OCI-M2 (cell line): ENCODE results near the gene CCSER2.

ENCODE experiments used
- DNase-seq: peaks from one replicate; lab custom pipeline; 2025; ENCODE audit not compliant: unreplicated experiment; lab: John Stamatoyannopoulos, UW

CCSER2 gene

DNA sequence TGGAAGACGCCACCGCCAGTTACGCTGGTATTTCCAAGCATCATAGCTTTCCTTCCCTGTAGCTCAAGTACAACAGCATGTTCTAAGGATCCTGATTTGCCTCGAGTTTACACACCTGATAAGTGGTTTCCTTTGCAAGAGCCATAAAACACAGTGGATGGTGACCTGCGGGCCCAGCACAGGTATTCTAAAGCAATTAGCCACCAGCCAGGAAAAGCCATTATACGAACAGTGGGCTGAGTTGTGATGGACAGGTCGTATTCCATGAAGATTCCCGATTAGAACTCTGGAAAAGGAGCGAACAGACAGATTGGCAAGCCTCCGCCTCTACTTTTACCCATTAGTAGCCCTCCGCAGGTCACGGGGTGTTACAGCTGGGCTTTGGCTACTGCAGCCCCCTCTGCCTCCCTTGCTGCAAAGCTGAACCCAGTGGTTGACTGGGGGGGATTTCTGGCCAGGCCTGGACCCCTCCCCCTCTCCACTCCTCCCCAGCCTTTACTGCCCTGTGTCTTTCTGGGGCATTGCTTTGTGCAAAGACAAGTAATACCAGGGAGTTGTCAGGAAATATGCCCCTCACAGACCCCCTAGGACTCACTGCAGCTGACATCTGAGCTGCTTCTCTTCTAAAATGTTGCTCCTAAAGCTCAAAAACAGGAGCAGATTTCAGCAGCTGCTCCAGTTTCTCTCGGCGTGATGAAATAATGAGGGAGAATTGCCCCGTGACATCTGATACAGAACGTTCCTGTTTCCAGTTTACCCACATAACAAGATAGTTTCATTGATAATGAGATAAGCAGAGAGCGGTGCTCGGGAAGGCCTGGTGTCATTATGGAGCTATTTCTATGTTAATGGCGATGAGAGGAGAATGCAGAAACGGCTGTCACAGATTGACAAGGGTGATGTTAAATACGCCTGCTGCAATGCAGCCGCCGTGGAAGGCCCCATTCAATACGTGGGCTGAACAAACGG is 214.4 kb downstream of the CCSER2 start:
- DNase-seq = no peak

DNA sequence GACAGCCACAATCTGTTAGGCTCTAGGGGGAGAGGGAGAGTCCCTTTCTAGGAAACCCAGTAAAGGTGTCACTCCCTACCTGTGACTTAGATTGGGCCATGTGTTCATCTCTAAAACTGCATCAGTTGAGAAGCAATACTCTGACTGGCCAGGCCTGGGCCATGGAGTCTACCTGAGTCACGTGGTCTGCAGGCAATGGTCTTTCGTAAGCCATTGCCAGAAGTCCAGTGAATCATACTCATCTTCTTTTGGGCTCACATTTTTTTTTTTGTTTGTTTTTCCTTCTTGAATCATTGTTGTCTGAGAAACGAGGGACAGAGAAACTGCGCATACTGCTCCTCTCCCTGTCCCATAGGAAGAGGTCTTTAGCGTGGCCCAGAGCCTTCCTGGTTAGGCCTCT is 215.6 kb downstream of the CCSER2 start:
- no peak for DNase-seq

DNA sequence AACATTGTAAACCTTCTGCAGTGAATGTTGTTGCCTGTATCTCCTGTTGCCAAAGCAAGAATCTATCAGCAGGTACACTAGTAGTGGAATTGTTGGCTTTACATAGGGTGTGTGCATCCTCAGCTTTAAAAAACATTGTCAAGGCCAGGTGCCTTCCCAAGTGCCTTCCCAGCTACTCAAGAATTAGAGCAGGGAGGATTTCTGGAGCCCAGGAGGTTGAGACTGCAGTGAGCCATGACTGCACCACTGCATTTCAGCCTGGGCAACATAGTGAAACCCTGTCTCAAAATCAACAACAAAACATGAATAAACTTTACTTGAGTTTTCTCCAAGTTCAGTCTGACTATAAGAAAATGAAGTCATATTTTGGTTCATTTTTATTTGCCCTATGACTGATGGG is 217.3 kb downstream of the CCSER2 start:
- no peak for DNase-seq

DNA sequence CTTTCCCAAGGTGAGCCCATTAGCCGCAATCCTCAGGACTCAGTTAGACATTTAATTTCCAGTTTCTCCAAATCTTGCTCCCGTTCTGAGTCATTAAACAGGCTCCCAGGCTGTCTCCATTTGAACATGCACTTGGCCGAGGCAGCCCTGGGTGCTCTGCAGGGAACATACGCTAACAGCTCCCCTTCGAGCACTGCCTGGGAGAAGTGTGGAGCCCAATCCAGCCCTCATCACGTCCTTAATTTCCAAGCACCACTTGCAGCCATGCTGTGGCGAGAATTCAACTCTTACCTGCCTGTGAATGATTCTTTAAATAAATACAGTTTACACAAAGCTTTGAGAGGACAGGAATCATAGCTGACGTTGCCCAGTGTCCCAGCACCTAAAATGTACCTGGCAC is 218.2 kb downstream of the CCSER2 start:
- no peak for DNase-seq

DNA sequence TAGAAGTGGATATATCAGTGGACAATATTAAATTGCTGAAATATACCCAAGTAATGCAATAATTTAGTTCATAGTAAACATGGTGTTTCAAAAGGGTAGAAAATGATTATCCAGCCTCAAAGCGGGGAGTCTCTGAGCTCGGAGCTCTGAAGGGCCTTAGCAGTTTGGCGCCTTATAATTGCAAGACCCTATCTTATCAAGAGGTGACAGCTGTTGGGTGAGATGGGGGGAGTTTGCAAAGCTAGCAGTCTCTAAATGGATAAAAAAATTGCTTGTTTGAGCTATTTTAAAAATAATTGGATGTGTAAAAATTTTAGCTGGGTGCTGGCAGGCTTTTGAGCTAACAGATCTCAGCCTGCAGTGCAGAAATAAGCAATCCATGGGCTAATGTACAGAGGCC is 219.2 kb downstream of the CCSER2 start:
- DNase-seq = no peak

DNA sequence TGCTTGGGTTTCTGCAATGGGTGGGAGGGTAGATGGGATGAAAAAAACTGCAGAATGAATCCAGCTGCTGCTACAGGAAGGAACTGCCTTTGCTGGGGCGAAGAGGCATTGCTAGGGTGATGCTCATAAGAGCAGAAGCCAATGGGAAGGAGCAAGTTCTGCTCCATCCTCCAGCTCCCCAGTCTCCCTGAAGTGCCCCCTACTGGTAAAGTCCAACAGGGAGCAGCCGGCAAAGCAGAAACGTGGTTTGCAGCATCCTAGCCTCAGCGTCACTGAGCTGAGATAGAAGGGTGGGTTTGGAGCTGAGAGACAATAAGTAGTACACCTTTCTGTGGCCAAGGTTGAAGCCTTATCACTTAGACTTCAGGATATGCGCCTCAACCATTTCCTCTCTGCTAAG is 220.5 kb downstream of the CCSER2 start:
- DNase-seq = no peak

DNA sequence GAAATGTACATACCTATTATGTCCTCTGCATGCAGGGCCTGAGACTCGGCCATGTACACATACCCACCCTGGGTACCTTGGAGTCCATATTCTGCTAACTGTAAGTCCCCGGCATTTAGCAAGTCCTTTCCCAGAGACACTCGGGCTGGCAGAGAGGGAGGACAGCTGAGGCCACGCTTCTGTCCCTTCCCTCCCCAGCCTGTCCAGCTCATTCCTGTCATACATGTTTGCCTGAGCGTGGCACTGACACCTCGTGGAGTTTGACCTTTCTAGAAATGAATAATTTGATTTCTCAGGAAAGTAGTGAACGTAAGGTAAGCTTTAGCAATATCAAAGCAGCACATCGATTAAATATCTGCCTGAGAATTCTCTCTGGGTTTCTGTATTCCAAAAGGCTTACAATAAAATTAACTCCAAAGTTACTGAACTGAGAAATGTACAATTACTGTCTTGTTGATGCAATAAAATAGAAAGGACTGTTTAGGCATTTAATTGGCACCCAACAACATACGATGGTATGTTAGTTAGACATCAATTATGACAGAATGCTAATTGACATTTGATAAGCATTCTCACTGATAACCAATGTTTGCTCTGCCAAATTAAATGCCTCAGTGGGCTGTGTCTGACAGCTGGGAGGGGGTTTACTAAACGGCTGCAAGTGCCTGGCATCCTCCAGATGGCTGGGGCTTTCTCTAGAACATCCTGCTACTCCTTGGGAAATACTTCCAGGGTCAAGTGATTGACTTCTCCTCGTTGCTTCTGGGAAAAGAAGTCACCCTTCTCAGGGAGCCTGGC is 221.2 kb downstream of the CCSER2 start:
- no peak for DNase-seq

DNA sequence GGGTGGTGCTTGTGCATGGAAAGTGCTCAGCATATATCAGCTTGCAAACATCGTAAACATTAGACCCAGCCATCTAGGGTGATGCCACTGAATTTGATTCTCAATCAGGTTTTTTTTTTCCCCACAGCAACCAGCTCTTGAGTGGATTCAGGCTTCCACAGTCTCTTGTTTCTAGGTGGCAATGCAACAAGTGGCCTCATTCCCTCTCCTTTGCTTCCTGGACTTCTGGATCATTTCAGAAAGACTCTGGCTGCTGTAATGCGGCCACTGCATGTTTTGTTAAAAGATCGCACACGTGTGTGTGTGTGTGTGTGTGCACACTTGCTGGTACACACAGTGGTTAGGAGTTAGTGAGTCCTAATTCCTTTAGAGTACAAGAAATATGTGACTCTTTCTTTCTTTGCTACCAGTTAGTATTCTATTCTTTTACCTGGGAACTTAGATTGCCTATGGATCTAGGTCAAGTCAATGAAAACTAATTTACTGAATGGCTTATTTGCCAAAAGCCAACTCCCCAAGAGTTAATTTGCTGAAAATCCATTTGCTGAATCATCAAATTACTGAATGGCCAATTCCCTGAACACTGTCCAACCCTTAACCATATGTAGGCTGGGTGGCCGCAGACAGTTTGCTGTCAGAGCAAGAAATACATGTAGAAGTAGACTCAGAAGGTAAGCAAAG is 222.5 kb downstream of the CCSER2 start:
- DNase-seq = no peak

DNA sequence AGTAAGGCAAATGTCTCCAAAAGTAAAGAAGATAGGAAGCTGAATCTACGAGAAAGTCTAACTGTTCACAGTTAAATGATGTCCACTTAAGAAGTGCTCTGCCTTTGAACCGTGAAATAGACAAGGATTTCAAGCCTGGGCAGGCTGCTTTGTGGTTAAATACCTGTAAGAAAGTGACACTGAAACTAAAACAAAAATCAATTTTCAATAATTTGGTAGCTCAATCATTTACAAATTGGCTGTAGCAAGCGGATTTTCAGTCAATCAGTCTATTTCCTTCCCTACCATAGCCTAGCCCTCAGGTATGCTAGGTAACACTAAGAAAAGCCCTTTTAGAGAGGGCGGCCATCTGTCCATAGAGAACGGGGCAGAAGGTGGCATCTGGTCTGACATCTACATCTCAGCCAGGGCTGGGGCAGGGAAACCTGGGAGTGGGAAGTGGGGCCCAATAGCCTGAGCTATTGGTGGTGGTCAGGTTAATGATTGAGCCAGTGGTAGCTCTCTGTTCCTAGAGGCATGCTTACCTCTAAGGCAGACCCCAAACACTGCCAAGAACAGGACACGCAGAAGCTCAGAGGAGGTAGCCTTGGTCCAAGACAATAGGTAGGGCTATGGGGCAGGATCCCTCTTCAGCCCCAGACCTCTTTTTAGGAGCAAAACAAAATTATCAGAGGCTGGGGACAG is 223.2 kb downstream of the CCSER2 start:
- no peak for DNase-seq

DNA sequence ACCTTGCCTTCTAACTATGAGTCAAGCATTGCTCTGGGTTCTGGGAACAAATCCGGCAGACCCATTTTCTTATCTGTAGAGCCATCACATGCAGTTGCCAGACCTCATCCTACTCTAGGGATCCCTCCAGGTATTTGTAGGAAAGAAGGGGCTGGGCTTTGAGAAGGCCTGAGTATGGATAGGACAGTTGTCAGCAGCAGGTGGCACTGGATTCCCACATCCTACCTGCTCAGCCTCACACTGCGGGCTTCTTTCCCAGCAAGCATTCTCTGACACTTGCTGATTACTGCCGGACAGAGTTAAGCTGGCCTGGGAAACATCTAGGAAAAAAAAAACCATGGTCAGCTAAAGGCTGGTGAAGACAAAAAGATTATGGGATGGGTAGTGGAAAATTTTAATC is 224.1 kb downstream of the CCSER2 start:
- no peak for DNase-seq

DNA sequence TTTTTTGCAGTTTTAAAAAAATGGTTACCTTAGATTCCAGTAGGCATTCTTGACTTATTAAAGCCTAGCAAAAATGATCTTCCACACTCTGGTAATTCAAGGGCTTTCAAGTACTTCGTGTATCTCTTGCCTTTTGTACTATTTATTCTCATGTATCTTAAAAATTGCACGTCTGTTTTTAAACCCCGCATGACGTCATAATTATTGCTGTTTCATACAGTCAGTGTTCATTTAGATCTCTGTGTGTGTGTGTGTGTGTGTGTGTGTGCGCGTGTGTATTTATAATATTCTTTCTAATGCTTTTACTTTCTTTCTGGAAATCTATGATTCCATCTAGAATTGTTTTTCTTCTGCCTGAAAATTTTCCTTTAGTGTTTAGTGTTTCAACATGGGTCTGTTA is 234.2 kb downstream of the CCSER2 start:
- DNase-seq = no peak

DNA sequence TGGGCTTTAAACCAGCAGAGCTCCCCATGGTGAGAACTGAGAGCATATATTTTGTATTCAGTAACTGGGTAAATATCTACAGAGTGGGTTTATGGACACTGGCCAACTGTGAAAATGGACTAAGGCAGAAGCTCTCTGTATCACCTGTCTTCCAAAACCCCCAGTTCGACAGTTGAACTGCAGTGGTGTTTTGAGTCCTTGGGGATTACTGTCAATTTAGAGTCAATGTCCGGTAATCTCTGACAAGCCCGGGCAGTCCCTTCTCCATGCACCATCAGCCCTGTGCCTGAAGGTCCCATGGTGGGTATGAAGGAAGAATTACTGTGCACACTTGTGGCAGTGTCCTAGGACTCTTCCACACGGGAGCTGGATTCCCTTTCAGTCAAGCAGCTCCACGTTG is 235.0 kb downstream of the CCSER2 start:
- DNase-seq = no peak

DNA sequence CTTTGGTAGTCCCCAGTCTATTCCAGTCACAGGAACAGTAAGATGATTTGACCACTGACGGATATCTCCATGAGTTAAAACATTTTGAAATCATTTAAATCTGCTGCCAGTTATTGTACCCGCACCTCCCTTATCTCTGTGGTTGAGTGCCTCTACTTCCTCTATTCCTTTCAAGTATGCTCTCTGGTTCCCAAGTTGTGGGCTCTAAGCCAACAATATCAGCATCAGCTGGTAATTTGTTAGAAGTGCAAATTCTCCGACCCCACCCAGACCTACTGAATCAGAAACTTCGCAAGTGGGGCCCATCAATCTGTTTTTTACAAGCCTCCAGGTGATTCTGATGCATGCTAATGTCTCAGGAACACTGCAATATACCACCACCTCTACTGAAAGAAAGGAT is 235.5 kb downstream of the CCSER2 start:
- DNase-seq = no peak

DNA sequence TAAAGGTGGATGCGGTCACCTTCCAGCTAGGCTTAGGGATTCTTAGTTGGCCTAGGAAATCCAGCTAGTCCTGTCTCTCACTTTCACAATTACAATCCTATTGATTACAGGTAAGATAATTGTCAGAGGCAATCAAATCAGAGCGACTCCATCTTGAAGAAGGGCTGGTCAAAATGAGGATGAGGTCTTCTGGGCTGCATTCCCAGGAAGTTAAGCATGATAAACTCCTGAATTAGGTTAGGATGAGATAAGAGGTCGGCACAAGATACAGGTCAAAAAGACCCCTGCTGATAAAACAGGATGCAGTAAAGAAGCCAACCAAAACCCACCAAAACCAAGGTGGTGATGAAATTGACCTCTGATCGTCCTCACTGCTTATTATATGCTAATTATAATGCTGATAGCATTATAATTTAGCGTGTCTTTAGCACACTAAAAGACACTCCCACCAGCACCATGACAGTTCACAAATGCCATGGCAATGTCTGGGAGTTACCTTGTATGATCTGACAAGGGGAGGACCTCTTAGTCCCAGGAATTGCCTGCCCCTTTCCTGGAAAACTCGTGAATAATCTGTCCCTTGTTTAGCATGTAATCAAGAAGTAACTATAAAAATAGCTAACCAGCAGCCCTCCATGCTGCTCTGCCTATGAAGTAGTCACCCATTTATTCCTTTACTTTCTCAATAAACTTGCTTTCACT is 237.6 kb downstream of the CCSER2 start:
- DNase-seq = no peak

DNA sequence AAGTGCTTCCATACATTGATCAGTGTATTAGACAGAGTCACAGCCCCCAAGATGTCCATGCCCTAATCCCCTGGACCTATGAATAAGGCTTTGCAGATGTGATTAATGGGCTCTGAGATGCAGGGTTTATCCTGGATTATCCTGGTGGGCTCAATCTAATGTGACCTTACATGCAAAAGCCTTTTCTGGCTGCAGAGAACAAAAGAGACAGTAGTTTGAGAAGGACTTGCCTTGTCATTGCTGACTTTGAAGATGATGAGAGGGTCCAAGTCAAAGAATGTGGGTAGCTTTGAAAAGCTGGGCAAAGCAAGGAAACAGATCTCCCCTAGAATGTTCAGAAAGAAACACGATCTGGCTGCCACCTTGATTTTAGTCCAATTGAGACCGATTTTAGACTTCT is 238.7 kb downstream of the CCSER2 start:
- no peak for DNase-seq
